Head of caudate nucleus (tissue), 42 donors: Measurements from ENCODE around the gene OR3A3.
"Not testable (repeated sequence)": the region's sequence is repeated elsewhere in the genome, so short reads cannot be mapped to it uniquely, and the experiment has no call there.

ENCODE experiments used
- DNase-seq, 42 donors: peaks; one replicate each; pipeline versions ENCODE4 v3.0.0 to v3.0.0-alpha.2; 2020 to 2021; ENCODE audit warnings: mixed read lengths in 7 of 42
- intact Hi-C: fragments of 100-400 bp; cut with DNase I; formaldehyde crosslinking; loops from one replicate; pipeline ENCODE4 v1.15.0; 2022

OR3A3 gene

GRCh38 chr17:3466355-3466754 is 55.2 kb downstream of the OR3A3 start:
- DNase-seq, intact Hi-C loops: not testable (repeated sequence)

- intact Hi-C loops, result no loop called here
- DNase-seq, result no peak
Observed at GRCh38 chr17:3469529-3469928, 58.4 kb downstream of the OR3A3 start.

- intact Hi-C loops, result loop anchor here (10.0 kb wide), 1 partner anchor 63 kb away; no protein-coding TSS in a partner anchor
- DNase-seq, result no peak
Observed at GRCh38 chr17:3471599-3471998, 60.4 kb downstream of the OR3A3 start, which contains the start of gene SPATA22. Gene SPATA22, minus strand, starts transcription at chr17:3471819. Its CDS starts 2,494 bp downstream, at chr17:3469325.

- no peak for DNase-seq
- intact Hi-C loops, result loop anchor here (10.0 kb wide), 1 partner anchor 63 kb away; no protein-coding TSS in a partner anchor
Observed at GRCh38 chr17:3472137-3472536, 61.0 kb downstream of the OR3A3 start.
